Dendritic cell treated with granulocyte-macrophage colony-stimulating factor and Interleukin-4, amounts not matched to agents 40 ng/mL and 50 ng/mL, for 4 days (primary cell): ENCODE results near the gene CNTN5.

Source experiments
- H3K27ac Mint-ChIP-seq: one replicate; pipeline ENCODE4 v1.8.0; 2022; ENCODE audit warnings: mild to moderate bottlenecking, mixed read lengths
- H3K27me3 Mint-ChIP-seq: one replicate; pipeline ENCODE4 v1.8.0; 2022; ENCODE audit warnings: mild to moderate bottlenecking, mixed read lengths
- H3K36me3 Mint-ChIP-seq: one replicate; pipeline ENCODE4 v1.8.0; 2022; ENCODE audit warnings: low read depth, mixed read lengths
- H3K4me1 Mint-ChIP-seq: one replicate; pipeline ENCODE4 v1.8.0; 2022; ENCODE audit warnings: low read depth, mixed read lengths
- H3K4me3 Mint-ChIP-seq: one replicate; pipeline ENCODE4 v1.8.0; 2022; ENCODE audit warnings: mild to moderate bottlenecking, moderate library complexity, mixed read lengths
- H3K9me3 Mint-ChIP-seq: one replicate; pipeline ENCODE4 v1.8.0; 2022; ENCODE audit warnings: mixed read lengths
- intact Hi-C: fragments of 100-400 bp; cut with micrococcal nuclease; formaldehyde crosslinking; loops from one replicate; pipeline ENCODE4 v1.15.0; 2022

CNTN5 gene

DNA sequence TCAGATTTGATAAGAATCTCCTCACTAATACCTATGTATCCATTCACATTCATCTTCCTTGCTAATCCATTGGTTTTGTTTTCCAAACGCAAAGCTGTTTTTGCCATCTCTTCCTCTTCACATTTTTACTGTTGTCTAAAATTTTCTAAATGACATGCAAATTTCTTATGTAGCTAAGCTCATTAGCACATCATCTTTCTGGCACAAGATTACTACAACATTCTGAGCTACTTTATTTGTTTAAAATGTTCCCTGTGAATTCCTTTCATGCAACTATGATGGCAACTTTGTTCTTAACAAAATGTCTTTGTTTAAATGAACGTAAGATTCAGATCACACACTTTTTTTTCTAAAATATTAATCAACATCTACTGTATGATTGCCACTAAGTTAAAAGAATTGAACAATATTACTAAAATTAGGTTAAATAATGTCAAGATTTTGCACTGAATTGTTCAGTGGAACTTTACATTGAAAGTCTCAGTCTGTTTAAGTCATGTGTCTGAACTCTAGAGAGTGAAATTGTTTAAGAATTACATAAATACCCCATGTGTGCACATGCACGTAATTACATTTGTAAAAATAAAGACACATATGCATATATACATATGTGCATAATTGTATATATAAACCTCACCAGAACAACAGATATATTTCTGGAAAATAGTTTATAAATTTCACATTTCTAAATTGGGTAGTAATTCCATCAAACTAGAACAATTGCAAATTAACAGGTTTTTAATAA is 688.4 kb downstream of the CNTN5 start:
- H3K36me3 Mint-ChIP-seq = no peaks in the 10 kb centered on the region
- no peaks in the 10 kb centered on the region for H3K27me3 Mint-ChIP-seq
- H3K27ac Mint-ChIP-seq = no peak overlapping the region
- intact Hi-C loops = no loop called here
- no peaks in the 10 kb centered on the region for H3K4me1 Mint-ChIP-seq
- no peak overlapping the region for H3K4me3 Mint-ChIP-seq
- no peaks in the 10 kb centered on the region for H3K9me3 Mint-ChIP-seq

DNA sequence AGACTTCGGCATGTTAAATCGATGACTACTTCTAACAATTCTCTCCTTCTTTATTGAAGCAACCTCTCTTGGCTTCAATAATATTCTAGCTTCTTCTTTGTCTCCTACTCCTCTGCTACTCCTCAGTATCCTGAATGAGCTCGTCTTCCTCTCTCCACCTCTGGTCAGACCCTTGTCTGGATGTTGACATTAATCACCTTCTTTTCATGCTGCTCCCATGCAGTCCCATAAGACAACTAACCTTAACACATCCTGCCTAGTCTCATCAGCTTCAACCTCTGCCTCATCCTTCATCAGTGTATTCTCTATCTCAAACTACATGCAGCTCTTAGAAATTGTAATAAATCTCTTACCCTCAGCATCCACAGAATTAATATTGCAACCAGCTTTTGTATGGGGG is 695.6 kb downstream of the CNTN5 start:
- intact Hi-C loops = no loop called here
- H3K27me3 Mint-ChIP-seq = no peaks in the 10 kb centered on the region
- H3K4me3 Mint-ChIP-seq = no peak overlapping the region
- H3K27ac Mint-ChIP-seq = no peak overlapping the region
- no peaks in the 10 kb centered on the region for H3K36me3 Mint-ChIP-seq
- H3K4me1 Mint-ChIP-seq = no peaks in the 10 kb centered on the region
- H3K9me3 Mint-ChIP-seq = no peaks in the 10 kb centered on the region

DNA sequence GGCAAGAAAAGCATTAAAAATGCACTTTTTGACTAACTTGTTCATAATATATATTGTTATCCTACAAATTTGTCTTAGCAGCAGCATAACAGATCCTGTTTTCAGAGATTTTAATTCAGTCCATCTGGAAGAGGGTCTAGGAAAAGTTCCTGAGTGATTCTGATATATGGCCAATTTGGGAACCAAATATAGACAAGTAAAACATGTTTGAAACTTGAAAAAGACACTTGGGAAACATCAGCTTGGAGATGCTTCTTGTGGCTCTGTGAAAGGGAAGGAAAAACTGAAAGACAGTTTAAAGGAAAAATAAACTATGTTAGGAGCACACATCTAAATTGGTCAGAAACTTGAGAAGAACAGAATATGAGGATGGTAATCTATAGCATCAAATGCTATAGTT is 697.5 kb downstream of the CNTN5 start:
- no peak overlapping the region for H3K27ac Mint-ChIP-seq
- no peaks in the 10 kb centered on the region for H3K27me3 Mint-ChIP-seq
- intact Hi-C loops = no loop called here
- H3K9me3 Mint-ChIP-seq = no peaks in the 10 kb centered on the region
- H3K4me1 Mint-ChIP-seq = no peaks in the 10 kb centered on the region
- H3K36me3 Mint-ChIP-seq = no peaks in the 10 kb centered on the region
- no peak overlapping the region for H3K4me3 Mint-ChIP-seq

DNA sequence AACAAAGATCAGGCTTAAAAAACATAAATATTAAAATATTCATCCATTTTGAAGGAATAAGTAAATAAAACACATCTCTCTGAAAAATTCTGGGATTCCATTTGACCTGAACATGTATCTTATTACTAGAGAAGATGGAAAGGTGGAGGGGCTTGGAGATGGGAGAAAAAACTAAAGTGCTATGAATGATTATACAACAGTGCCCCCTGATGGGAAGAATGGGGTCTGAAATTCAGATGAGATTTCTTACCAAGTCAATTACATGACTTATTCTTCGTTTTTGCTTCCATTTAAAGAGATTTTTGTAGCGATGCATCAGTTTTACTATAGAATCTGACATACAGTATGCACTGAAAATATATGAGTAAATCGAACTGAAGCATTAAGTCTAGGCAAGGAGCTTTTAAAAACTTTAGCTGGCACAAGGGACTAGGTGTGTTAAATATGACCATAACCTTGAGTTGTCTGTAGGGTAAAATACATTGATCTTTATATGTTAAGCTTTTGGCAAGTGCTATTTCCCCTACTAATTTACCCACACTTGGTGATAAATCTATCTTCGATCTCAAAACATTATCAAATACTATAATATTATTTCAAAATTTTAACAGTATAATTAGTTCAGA is 718.8 kb downstream of the CNTN5 start:
- H3K27me3 Mint-ChIP-seq = no peaks in the 10 kb centered on the region
- no peaks in the 10 kb centered on the region for H3K4me1 Mint-ChIP-seq
- intact Hi-C loops = no loop called here
- no peaks in the 10 kb centered on the region for H3K36me3 Mint-ChIP-seq
- no peak overlapping the region for H3K27ac Mint-ChIP-seq
- no peak overlapping the region for H3K4me3 Mint-ChIP-seq
- no peaks in the 10 kb centered on the region for H3K9me3 Mint-ChIP-seq

DNA sequence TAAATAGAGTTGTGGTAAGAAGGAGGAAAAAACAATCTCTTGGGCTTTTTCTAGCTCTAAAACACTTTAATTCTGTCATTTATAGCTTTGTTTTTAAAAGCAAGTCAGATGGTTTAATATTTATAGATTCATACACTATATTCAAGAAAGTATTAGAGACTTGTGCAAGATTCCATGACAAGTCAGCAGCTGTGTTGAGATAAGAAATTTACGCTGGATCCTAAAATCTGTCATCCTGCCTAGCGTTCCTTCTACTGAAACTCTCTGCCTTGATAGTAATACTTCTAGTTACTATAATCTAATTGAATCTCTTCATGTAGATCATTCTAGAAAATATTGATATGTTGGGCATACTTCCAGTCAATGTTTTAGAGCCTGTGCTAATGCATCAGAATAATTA is 721.8 kb downstream of the CNTN5 start:
- Mint-ChIP-seq H3K27me3 (no peaks in the 10 kb centered on the region), H3K4me1 (no peaks in the 10 kb centered on the region), H3K36me3 (no peaks in the 10 kb centered on the region), H3K4me3 (no peak overlapping the region), H3K9me3 (no peaks in the 10 kb centered on the region), H3K27ac (no peak overlapping the region)
- intact Hi-C loops = no loop called here

DNA sequence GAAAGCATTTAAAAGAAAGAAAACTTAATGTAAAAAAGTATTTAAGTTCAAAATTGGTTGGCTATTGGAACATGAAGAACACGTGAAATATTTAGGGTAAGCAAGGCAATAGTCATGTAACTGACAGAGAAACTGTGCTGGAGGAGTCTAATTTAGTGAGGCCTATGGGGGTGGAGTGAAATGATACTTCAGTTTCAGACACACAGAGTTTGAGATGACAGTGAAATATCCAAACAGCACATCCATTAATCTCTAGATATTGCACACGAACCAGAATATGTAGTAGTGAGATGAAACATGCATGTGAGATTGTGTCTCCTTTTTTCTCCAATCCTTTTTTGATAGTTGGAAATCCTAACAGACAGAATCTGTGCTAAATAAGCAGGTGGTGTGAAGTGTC is 739.0 kb downstream of the CNTN5 start:
- Mint-ChIP-seq H3K4me3 (no peak overlapping the region), H3K27ac (no peak overlapping the region), H3K27me3 (no peaks in the 10 kb centered on the region), H3K4me1 (no peaks in the 10 kb centered on the region), H3K9me3 (no peaks in the 10 kb centered on the region), H3K36me3 (no peaks in the 10 kb centered on the region)
- intact Hi-C loops = no loop called here

DNA sequence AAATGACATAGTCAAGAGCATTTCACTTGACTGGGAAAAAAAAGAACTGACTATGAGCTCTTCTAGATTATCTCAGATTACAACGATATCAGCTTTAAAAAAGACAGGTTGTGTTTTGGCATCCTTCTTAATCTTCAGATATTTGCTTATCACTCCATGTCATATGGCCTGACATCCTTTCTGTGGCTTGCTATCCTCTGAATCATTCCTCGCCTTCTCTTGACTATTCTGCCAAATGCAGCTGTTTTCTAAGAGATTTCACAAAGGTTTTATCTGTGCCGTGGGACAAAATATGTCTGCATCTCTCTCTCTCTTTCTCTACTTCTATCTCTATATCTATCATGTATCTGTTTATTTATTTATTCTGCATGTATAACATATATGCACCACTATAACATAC is 746.1 kb downstream of the CNTN5 start:
- Mint-ChIP-seq H3K9me3 (no peaks in the 10 kb centered on the region), H3K36me3 (no peaks in the 10 kb centered on the region), H3K4me3 (no peak overlapping the region), H3K27ac (no peak overlapping the region), H3K27me3 (no peaks in the 10 kb centered on the region), H3K4me1 (no peaks in the 10 kb centered on the region)
- intact Hi-C loops = no loop called here

DNA sequence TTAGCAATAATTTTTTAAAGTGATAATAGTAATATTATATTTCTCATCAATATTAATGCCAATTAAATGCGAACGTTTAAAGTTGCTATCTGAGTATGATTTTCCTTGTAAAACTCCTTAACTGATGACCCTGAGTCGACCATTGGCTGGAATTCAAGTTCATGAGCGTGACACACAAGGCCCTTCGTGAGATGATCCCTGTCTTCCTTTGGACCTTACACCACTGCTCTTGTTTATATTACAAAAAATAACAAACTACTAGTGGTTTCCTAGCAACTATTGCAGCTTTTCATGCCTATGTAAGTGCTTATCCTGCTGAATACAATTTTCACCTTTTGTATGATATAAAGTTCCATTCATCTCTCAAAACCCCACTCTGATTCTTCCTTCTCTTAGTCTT is 752.9 kb downstream of the CNTN5 start:
- no peak overlapping the region for H3K27ac Mint-ChIP-seq
- H3K4me1 Mint-ChIP-seq = no peaks in the 10 kb centered on the region
- no peaks in the 10 kb centered on the region for H3K27me3 Mint-ChIP-seq
- H3K36me3 Mint-ChIP-seq = no peaks in the 10 kb centered on the region
- H3K4me3 Mint-ChIP-seq = no peak overlapping the region
- no peaks in the 10 kb centered on the region for H3K9me3 Mint-ChIP-seq
- intact Hi-C loops = no loop called here

DNA sequence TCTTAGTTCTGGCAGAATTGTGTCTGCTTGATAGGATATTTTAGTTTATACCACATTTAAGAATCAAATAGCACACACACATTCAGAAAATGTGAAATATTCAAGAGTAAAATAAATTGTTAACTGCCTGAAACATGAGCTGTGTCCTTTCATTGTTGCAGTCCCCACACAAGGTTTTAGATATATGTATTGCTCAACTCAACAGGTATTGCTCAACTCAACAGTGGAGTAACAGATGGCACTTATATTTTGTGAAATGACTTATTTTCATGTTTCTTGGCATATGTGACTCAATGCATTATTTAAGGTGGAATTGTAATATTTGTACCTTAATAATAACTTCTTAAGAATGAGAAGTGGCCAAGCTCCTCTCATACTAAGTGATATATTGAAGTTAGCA is 760.3 kb downstream of the CNTN5 start:
- Mint-ChIP-seq H3K36me3 (no peaks in the 10 kb centered on the region), H3K9me3 (peaks cover 35% of the 10 kb centered on the region), H3K4me3 (no peak overlapping the region), H3K27ac (no peak overlapping the region), H3K27me3 (no peaks in the 10 kb centered on the region), H3K4me1 (no peaks in the 10 kb centered on the region)
- intact Hi-C loops = no loop called here

DNA sequence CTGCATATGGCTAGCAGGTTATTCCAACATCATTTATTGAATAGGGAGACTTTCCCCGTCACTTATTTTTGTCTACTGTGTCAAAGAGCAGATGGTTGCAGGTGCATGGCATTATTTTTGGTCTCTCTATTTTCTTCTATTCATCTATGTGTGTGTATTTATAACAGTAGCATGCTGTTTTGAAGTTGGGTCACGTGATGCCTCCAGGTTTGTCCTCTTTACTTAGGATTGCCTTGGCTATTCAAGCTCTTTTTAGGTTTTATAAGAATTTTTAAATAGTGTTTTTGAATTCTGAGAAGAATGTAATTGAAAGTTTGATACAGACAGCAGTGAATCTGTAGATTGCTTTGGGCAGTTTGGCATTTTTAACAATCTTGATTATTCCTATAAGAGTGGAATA is 770.6 kb downstream of the CNTN5 start:
- Mint-ChIP-seq H3K9me3 (peaks cover 52% of the 10 kb centered on the region), H3K4me1 (no peaks in the 10 kb centered on the region), H3K36me3 (no peaks in the 10 kb centered on the region), H3K4me3 (no peak overlapping the region), H3K27ac (no peak overlapping the region), H3K27me3 (no peaks in the 10 kb centered on the region)
- intact Hi-C loops = no loop called here

DNA sequence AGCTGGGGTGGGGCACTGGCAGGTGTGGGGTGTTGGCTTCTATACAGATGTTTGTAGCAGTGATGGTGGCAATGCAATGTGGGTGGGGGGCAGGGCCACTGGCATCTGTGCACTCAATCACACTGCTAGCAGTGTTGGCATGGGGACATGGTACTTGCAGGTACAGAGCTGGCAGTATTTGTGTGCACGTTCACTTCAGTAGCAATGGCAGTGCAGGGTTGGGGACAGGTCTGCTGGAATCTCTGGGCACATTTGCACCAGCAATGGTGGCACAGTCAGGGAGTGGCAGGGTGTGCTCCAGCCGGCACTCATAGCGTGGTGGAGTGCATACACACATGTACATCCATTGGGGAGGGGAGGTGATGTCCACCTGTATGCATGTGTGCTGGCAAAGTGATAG is 775.2 kb downstream of the CNTN5 start:
- H3K27me3 Mint-ChIP-seq = no peaks in the 10 kb centered on the region
- no peaks in the 10 kb centered on the region for H3K36me3 Mint-ChIP-seq
- no peaks in the 10 kb centered on the region for H3K4me1 Mint-ChIP-seq
- H3K4me3 Mint-ChIP-seq = no peak overlapping the region
- H3K9me3 Mint-ChIP-seq = peaks cover 50% of the 10 kb centered on the region
- H3K27ac Mint-ChIP-seq = no peak overlapping the region
- intact Hi-C loops = no loop called here

DNA sequence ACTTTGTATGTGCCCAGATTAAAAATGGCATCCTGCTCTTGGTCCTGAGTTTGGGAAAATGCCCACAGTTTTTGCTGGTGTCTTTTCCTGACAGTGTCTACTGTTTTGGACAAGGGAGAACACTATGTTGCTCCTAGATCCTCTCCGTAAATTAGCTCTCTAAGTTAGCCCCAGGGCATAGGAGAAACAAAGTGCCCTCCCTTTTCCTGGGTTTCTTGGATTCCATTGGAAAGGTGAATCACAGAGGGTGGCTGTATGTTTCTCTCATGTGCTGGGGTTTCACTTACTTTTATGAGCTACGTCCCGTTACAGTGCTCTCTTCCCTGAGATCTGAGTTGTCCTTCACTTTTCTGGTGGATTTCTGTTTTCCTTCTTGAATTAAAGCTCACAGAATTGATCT is 782.8 kb downstream of the CNTN5 start:
- H3K27ac Mint-ChIP-seq = no peak overlapping the region
- H3K27me3 Mint-ChIP-seq = no peaks in the 10 kb centered on the region
- H3K4me3 Mint-ChIP-seq = no peak overlapping the region
- H3K36me3 Mint-ChIP-seq = no peaks in the 10 kb centered on the region
- no peaks in the 10 kb centered on the region for H3K4me1 Mint-ChIP-seq
- H3K9me3 Mint-ChIP-seq = peaks cover 24% of the 10 kb centered on the region
- intact Hi-C loops = no loop called here

DNA sequence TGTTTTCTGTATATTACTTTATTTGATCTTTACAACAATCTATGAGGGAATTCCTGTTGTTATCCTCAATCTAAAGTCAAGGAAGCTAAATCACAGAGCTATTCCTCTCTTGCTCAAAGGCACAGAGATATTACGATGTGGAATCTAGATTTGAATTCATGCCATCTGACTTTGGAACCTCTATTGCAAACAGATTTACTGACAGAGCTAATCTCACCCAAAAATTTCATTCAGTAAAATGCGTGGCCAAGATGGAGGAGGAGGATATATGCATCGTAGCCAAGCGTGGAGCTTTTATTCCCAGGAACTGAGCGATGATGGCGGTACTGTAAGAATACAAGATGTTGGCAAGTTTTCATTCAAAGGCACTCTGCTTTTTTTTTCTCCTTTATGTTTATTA is 791.8 kb downstream of the CNTN5 start:
- intact Hi-C loops = no loop called here
- Mint-ChIP-seq H3K27ac (no peak overlapping the region), H3K9me3 (no peaks in the 10 kb centered on the region), H3K4me1 (no peaks in the 10 kb centered on the region), H3K27me3 (no peaks in the 10 kb centered on the region), H3K36me3 (no peaks in the 10 kb centered on the region), H3K4me3 (no peak overlapping the region)

DNA sequence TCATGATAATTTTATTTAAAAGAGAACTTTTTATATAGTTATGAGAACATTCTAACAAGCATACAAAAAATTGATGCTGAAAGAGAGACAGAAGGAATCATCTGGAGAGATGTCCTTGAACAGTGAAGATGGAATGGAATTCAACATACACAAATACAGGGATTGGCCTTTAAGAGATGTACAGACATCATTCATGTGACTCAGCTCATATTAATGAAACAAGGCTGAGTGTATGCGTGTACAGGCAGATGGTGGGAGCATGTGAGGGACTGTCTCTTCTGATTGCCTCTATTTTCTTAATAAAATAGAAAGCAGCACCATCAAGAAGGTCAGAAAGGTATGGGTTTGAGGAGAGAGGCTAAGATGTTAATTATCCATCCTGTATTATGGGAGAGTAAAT is 793.3 kb downstream of the CNTN5 start:
- Mint-ChIP-seq H3K4me3 (no peak overlapping the region), H3K9me3 (no peaks in the 10 kb centered on the region), H3K4me1 (no peaks in the 10 kb centered on the region), H3K27me3 (no peaks in the 10 kb centered on the region), H3K36me3 (no peaks in the 10 kb centered on the region), H3K27ac (no peak overlapping the region)
- intact Hi-C loops = no loop called here

DNA sequence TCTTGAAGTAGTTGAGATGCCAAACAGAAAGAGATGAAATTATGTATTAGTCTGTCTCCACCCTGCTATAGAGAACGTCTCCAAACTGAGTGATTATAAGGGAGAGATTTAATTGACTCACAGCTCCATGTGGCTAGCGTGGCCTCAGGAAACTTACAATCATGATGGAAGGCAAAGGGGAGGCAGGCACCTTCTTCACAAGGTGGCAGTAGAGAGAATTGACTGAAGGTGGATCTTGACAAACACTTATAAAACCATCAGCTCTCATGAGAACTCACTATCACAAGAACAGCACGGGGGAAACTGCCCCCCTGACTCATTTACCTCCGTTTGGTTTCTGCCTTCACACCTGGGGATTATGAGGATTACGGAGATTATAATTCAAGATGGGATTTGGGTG is 794.0 kb downstream of the CNTN5 start:
- no peaks in the 10 kb centered on the region for H3K4me1 Mint-ChIP-seq
- no peak overlapping the region for H3K27ac Mint-ChIP-seq
- no peaks in the 10 kb centered on the region for H3K36me3 Mint-ChIP-seq
- no peaks in the 10 kb centered on the region for H3K27me3 Mint-ChIP-seq
- peaks cover 7% of the 10 kb centered on the region for H3K9me3 Mint-ChIP-seq
- intact Hi-C loops = no loop called here
- no peak overlapping the region for H3K4me3 Mint-ChIP-seq
